PFSK-1 (cell line): Measurements from ENCODE around the gene ERN1.

Experiments
- FOXP2 ChIP-seq: optimal IDR thresholded peaks from 2 replicates; pipeline ENCODE3; 2011; ENCODE audit warnings: borderline replicate concordance, control low read depth, inconsistent platforms; ENCODE audit not compliant: insufficient read depth; ENCODE audit errors: extremely low read length, extremely low read depth
- POLR2AphosphoS5 ChIP-seq: IDR thresholded peaks from 2 replicates; pipeline ENCODE4 v1.6.1; 2012; ENCODE audit warnings: low read depth, mild to moderate bottlenecking, control low read depth, low read length, moderate library complexity
- SIN3A ChIP-seq: IDR thresholded peaks from 2 replicates; pipeline ENCODE4 v1.6.1; 2012; ENCODE audit warnings: mild to moderate bottlenecking, low read length, moderate library complexity, borderline replicate concordance; ENCODE audit not compliant: insufficient read depth
- TAF1 ChIP-seq: IDR thresholded peaks from 2 replicates; pipeline ENCODE4 v1.6.1; 2012; ENCODE audit warnings: low read length, control low read depth, borderline replicate concordance; ENCODE audit not compliant: insufficient read depth
- TF ChIP-seq, protein P1 (sequence below), 2 experiments: IDR thresholded peaks; 2 replicates each; pipeline versions ENCODE4 v1.6.1 to v1.8.0; 2011 to 2012; ENCODE audit warnings: low read depth in 2 of 2, low read length in 2 of 2, control low read depth in 1 of 2, inconsistent platforms in 1 of 2, mild to moderate bottlenecking in 1 of 2, moderate library complexity in 1 of 2; ENCODE audit not compliant: insufficient read depth in 1 of 2

DNA sequence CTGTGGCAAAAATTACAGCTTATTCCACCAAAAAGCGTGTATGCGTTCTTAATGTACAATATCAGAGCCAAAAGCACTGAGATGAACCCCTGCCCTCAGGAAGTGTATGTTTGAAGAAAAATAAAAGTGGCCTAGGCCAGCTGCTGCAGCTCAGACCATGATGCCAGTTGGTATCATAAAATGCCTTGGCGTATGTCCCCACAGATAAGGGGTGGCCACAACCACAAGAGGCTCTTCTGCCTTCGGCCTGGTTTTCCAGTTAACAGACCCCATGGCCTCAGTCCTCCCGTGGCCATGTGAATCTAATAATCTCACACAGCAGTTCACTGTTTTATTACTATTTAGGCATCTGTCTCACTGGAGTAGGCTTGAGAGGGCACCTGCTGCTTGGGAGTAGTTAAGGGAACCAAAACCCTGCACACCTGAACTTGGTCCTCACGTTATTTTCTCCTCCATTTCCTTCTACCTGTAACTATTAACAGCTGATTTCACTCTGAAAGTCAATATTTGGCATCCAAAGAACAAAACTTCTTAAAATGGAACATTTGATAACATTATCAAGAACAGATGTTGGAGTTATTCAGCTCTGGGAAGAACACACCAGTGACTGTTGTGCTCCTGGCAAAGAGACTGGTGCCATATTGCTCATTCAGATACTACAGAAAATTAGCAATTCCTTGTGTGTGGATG lies 34.8 kb upstream of the ERN1 start:
- no peak for TF ChIP-seq TAF1
- TF ChIP-seq POLR2AphosphoS5: no peak
- TF ChIP-seq, protein P1, sequence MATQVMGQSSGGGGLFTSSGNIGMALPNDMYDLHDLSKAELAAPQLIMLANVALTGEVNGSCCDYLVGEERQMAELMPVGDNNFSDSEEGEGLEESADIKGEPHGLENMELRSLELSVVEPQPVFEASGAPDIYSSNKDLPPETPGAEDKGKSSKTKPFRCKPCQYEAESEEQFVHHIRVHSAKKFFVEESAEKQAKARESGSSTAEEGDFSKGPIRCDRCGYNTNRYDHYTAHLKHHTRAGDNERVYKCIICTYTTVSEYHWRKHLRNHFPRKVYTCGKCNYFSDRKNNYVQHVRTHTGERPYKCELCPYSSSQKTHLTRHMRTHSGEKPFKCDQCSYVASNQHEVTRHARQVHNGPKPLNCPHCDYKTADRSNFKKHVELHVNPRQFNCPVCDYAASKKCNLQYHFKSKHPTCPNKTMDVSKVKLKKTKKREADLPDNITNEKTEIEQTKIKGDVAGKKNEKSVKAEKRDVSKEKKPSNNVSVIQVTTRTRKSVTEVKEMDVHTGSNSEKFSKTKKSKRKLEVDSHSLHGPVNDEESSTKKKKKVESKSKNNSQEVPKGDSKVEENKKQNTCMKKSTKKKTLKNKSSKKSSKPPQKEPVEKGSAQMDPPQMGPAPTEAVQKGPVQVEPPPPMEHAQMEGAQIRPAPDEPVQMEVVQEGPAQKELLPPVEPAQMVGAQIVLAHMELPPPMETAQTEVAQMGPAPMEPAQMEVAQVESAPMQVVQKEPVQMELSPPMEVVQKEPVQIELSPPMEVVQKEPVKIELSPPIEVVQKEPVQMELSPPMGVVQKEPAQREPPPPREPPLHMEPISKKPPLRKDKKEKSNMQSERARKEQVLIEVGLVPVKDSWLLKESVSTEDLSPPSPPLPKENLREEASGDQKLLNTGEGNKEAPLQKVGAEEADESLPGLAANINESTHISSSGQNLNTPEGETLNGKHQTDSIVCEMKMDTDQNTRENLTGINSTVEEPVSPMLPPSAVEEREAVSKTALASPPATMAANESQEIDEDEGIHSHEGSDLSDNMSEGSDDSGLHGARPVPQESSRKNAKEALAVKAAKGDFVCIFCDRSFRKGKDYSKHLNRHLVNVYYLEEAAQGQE (IDR thresholded peaks at IDR 0.05; ENCODE audit: insufficient read depth in 1 of 2, low read depth in 2 of 2, low read length in 2 of 2): no peak
- TF ChIP-seq FOXP2: no peak
- TF ChIP-seq SIN3A: no peak
